GM12891 (cell line): ENCODE results near the gene SIPA1L3.

Experiments
- PAX5 ChIP-seq: IDR thresholded peaks from 2 replicates; pipeline ENCODE4 v1.6.1; 2011; ENCODE audit warnings: low read length, moderate library complexity, mild to moderate bottlenecking; ENCODE audit not compliant: insufficient read depth, severe bottlenecking
- POLR2A ChIP-seq: IDR thresholded peaks from 2 replicates; pipeline ENCODE4 v1.6.1; 2011; ENCODE audit warnings: low read depth, low read length, control low read depth
- POLR2AphosphoS5 ChIP-seq: IDR thresholded peaks from 2 replicates; pipeline ENCODE4 v1.6.1; 2011; ENCODE audit warnings: low read depth, low read length, control low read depth
- POU2F2 ChIP-seq: IDR thresholded peaks from 2 replicates; pipeline ENCODE4 v1.6.1; 2011; ENCODE audit warnings: low read depth, mild to moderate bottlenecking, control low read depth, low read length, moderate library complexity
- SPI1 ChIP-seq: IDR thresholded peaks from 2 replicates; pipeline ENCODE4 v1.6.1; 2011; ENCODE audit warnings: low read depth, low read length, control low read depth
- TAF1 ChIP-seq: IDR thresholded peaks from 2 replicates; pipeline ENCODE4 v1.6.1; 2011; ENCODE audit warnings: low read depth, low read length, control low read depth

DNA sequence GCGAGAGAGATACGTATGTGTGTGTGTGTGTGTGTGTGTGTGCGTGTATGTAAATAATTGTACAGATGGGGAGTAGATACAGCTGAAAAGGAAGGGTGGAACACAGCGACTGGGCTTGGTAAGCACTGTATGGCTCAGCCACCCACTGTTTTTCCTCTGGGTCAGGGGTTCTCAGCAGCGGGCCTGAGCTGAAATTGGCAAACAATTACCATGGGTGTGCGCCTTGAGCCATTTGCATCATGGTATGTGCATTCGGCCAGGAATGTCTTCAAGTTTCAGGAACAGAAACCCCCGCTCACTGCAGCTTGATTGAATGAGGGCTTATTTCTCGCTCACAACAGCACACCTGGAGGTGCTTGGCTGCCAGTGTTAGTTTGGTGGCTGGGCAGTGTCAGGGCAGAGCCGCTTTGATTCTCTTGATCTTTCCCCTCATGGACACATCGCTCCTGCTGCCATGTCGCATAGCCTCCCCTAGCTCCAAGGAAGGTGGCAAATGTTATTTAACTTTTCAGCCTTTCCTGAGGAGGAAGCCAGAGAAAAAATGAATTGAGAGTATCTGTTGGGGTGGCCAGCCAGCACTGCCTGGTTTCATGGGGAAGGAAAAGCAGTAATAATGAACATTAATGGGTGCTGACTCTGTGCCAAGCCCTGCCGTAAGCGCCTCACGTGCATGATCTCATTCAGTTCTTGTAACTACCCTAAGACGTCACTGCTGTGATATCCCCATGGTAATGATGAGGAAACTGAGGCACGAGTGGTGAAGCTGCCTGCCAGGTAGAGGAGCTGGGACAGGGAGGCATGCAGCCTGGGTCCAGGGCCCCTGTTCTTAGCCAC is 126.9 kb downstream of the SIPA1L3 start:
- no peak for TF ChIP-seq TAF1
- no peak for TF ChIP-seq POLR2A
- no peak for TF ChIP-seq POLR2AphosphoS5
- peak; percentile 91 for TF ChIP-seq SPI1
- TF ChIP-seq PAX5 = no peak
- peak; percentile 85; the same call in 1 of the 2 replicates for TF ChIP-seq POU2F2
